Stomach smooth muscle (tissue), 2 donors: ENCODE results near the gene SIK3.
A peak's percentile ranks its signal among the peaks of the same experiment; 100 is the strongest.

Experiments
- H3K27ac ChIP-seq: one replicate; pipeline ENCODE4 v1.7.0; 2013; ENCODE audit warnings: mild to moderate bottlenecking, low read length, inconsistent platforms
- H3K27me3 ChIP-seq, 2 donors: one replicate each; pipeline ENCODE4 v1.7.0; 2013; ENCODE audit warnings: low read length in 2 of 2; ENCODE audit not compliant: insufficient read depth in 2 of 2, control insufficient read depth in 1 of 2
- H3K36me3 ChIP-seq, 2 donors: one replicate each; pipeline ENCODE4 v1.7.0; 2013; ENCODE audit warnings: low read length in 2 of 2; ENCODE audit not compliant: control insufficient read depth in 2 of 2, insufficient read depth in 2 of 2
- H3K4me1 ChIP-seq: one replicate; pipeline ENCODE4 v1.7.0; 2013; ENCODE audit warnings: low read length; ENCODE audit not compliant: control insufficient read depth, insufficient read depth
- H3K4me3 ChIP-seq, 2 donors: one replicate each; pipeline ENCODE4 v1.7.0; 2013; ENCODE audit warnings: low read length in 2 of 2
- H3K9ac ChIP-seq, 2 donors: one replicate each; pipeline ENCODE4 v1.7.0; 2013; ENCODE audit warnings: low read length in 2 of 2, mild to moderate bottlenecking in 1 of 2
- H3K9me3 ChIP-seq, 2 donors: one replicate each; pipeline ENCODE4 v1.7.0; 2013; ENCODE audit warnings: low read length in 2 of 2; ENCODE audit not compliant: control insufficient read depth in 2 of 2
- donor health status: healthy.
- donor health status: Pancreatic carcinoma.

SIK3 gene

GRCh38 chr11:116984186-116984585, 114.0 kb downstream of the SIK3 start:
- Histone ChIP-seq H3K4me1 (peaks cover 5% of the 10 kb centered on the region), H3K4me3 (no peak overlapping the region)

DNA sequence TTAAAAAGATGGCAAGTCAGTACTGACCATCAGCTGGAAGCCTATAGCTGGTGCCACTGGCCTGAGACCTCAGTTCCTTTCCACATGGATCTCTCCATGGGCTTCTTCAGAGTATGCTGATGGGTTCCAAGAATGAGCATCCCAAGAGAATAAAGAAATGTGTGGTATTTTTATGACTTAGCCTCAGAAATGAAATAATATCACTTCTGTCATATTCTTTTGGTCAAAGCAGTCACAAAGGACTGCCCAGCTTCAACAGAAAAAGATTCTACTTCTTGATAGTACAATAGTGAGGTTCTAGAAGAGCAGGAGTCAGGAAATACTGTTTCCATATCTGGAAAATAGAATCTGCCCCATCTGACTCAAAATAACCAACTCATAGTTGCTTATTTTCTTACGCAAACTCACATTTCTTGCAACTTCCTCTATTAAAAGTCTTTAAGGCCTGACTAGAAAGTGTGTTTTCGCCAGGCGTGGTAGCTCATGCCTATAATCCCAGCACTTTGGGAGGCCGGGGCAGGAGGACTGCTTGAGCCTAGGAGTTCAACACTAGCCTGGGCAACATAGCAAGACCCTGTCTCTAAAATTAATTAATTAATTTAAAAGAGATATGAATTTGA, 116.9 kb downstream of the SIK3 start:
- Histone ChIP-seq H3K36me3 (no peaks in the 10 kb centered on the region), H3K9ac (no peak overlapping the region), H3K4me1 (peaks cover 5% of the 10 kb centered on the region), H3K27me3 (no peaks in the 10 kb centered on the region), H3K27ac (no peak overlapping the region), H3K9me3 (no peaks in the 10 kb centered on the region), H3K4me3 (no peak overlapping the region)

More at GRCh38 chr11:116984186-116984585, 114.0 kb downstream of the SIK3 start:
- Histone ChIP-seq H3K27me3 (no peaks in the 10 kb centered on the region), H3K9ac (no peak overlapping the region), H3K36me3 (no peaks in the 10 kb centered on the region), H3K27ac (peak overlapping the region; percentile 7), H3K9me3 (no peaks in the 10 kb centered on the region)

- no peak overlapping the region for H3K9ac ChIP-seq
- peaks cover 2% of the 10 kb centered on the region for H3K4me1 ChIP-seq
- no peaks in the 10 kb centered on the region for H3K27me3 ChIP-seq
- H3K27ac ChIP-seq: no peak overlapping the region
- no peaks in the 10 kb centered on the region for H3K9me3 ChIP-seq
- H3K4me3 ChIP-seq: no peak overlapping the region
- no peaks in the 10 kb centered on the region for H3K36me3 ChIP-seq
These were observed 118.0 kb downstream of the SIK3 start for GRCh38 chr11:116980136-116980793.

DNA sequence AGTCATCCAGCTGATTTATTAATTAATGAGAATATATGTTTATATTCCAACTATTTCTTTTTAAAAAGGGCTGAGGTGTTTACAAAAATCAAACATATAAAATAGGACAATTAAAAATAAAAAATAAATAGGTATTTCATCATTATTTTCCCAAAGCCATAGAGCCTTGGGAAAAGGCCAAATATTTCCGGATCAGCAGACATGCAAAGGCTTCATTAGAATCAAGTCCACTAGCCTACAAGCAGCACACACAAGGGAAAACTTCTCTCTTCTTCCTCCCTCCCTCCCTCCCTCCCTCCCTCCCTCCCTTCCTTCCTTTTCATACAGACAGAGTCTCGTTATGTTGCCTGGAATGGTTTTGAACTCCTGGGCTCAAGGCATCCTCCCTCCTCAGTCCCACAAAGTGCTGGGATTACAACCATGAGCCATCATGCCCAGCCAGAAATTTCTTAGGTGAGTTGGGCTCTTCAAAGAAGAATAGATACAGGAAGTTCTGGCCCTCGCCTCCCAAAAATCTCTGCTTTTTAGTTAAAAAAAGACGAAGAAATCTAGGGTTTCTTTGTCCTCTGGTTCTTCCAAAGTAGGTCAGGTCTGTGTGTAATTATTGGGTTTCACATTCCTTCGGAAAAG, 121.2 kb downstream of the SIK3 start:
- H3K36me3 ChIP-seq: no peaks in the 10 kb centered on the region
- no peaks in the 10 kb centered on the region for H3K4me1 ChIP-seq
- H3K27ac ChIP-seq: no peak overlapping the region
- H3K27me3 ChIP-seq: no peaks in the 10 kb centered on the region
- H3K9me3 ChIP-seq: no peaks in the 10 kb centered on the region
- no peak overlapping the region for H3K4me3 ChIP-seq
- H3K9ac ChIP-seq: no peak overlapping the region

- Histone ChIP-seq H3K4me1 (no peaks in the 10 kb centered on the region), H3K9ac (no peak overlapping the region), H3K36me3 (no peaks in the 10 kb centered on the region), H3K4me3 (no peak overlapping the region), H3K27ac (no peak overlapping the region), H3K27me3 (no peaks in the 10 kb centered on the region), H3K9me3 (no peaks in the 10 kb centered on the region)
These were observed 122.6 kb downstream of the SIK3 start for GRCh38 chr11:116975661-116976060.

DNA sequence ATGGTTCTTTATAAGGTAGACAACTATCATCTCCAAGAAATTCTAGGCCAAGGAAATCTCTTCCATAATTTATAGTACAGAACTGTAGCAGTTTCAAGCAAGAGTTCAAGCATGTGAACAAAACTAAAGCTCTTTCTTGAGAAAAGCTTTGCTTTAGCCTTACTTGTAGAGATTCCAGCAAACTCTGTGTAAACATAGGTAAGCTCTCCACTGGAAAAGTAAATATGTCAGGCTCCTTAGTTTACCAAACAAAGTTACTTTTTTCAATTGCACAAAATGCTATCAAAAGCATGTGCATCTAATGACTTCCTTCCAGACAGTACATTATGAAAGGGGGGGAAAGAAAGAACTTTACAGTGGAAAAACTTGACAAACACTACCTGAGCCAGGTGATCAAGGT, 125.0 kb downstream of the SIK3 start:
- H3K27me3 ChIP-seq: no peaks in the 10 kb centered on the region
- H3K36me3 ChIP-seq: no peaks in the 10 kb centered on the region
- H3K9me3 ChIP-seq: no peaks in the 10 kb centered on the region
- H3K9ac ChIP-seq: no peak overlapping the region
- no peak overlapping the region for H3K27ac ChIP-seq
- no peaks in the 10 kb centered on the region for H3K4me1 ChIP-seq
- no peak overlapping the region for H3K4me3 ChIP-seq

DNA sequence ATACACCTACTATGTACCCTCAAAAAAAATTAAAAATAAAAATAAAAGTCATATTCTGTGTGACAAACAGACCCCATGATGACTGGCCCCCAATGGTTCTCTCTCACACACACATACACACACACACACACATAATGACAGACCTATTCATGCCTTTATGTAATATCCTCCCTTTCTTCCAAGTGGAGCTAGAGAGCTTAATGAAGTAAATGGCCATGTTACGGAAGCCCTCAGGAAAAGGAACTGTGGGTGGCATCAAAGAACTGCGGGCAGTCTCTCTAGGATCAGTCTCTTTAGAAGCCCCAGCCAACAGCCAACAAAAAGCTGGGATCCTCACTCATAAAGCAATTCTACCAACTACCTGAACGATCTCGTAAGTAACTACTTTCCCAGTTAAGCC, 125.5 kb downstream of the SIK3 start:
- no peaks in the 10 kb centered on the region for H3K36me3 ChIP-seq
- no peaks in the 10 kb centered on the region for H3K4me1 ChIP-seq
- no peak overlapping the region for H3K27ac ChIP-seq

GRCh38 chr11:116970485-116971292, 127.5 kb downstream of the SIK3 start:
- no peaks in the 10 kb centered on the region for H3K36me3 ChIP-seq
- no peaks in the 10 kb centered on the region for H3K27me3 ChIP-seq
- H3K9me3 ChIP-seq: no peaks in the 10 kb centered on the region
- H3K4me1 ChIP-seq: no peaks in the 10 kb centered on the region
- H3K27ac ChIP-seq: no peak overlapping the region
- no peak overlapping the region for H3K9ac ChIP-seq
- no peak overlapping the region for H3K4me3 ChIP-seq

More for the DNA sequence above, 125.5 kb downstream of the SIK3 start:
- no peak overlapping the region for H3K9ac ChIP-seq
- no peaks in the 10 kb centered on the region for H3K27me3 ChIP-seq
- no peak overlapping the region for H3K4me3 ChIP-seq
- no peaks in the 10 kb centered on the region for H3K9me3 ChIP-seq

GRCh38 chr11:116969694-116970093, 128.5 kb downstream of the SIK3 start:
- Histone ChIP-seq H3K9me3 (no peaks in the 10 kb centered on the region), H3K36me3 (no peaks in the 10 kb centered on the region), H3K27ac (no peak overlapping the region), H3K27me3 (no peaks in the 10 kb centered on the region), H3K4me1 (no peaks in the 10 kb centered on the region), H3K9ac (no peak overlapping the region), H3K4me3 (no peak overlapping the region)

GRCh38 chr11:116964269-116964668, 134.0 kb downstream of the SIK3 start:
- Histone ChIP-seq H3K4me3 (no peak overlapping the region), H3K4me1 (peaks cover 4% of the 10 kb centered on the region), H3K27me3 (no peaks in the 10 kb centered on the region), H3K36me3 (no peaks in the 10 kb centered on the region), H3K9ac (no peak overlapping the region), H3K27ac (no peak overlapping the region), H3K9me3 (no peaks in the 10 kb centered on the region)
